ENCODE measurements around the gene ZDHHC19.

DNA sequence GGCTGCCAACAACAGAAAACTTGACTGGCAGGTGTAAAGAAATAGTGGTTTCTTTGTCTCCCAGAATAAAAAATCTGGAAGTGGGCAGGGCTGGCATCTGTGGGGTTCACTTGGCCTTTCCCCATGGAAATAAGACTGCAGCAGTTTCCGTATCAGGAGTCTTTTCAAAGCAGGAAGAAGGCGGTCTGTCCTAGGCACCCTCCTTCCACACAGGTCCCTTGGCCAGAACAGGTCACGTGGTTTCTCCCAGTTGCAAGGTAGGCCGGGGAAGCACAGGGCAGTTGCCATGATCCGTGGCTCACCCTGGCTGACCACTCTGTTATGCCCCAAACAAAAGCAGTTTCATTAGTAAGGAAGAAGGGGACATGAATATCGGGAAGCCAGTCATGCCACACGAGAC is 45.4 kb downstream of the ZDHHC19 start:
- TF ChIP-seq, protein P1, sequence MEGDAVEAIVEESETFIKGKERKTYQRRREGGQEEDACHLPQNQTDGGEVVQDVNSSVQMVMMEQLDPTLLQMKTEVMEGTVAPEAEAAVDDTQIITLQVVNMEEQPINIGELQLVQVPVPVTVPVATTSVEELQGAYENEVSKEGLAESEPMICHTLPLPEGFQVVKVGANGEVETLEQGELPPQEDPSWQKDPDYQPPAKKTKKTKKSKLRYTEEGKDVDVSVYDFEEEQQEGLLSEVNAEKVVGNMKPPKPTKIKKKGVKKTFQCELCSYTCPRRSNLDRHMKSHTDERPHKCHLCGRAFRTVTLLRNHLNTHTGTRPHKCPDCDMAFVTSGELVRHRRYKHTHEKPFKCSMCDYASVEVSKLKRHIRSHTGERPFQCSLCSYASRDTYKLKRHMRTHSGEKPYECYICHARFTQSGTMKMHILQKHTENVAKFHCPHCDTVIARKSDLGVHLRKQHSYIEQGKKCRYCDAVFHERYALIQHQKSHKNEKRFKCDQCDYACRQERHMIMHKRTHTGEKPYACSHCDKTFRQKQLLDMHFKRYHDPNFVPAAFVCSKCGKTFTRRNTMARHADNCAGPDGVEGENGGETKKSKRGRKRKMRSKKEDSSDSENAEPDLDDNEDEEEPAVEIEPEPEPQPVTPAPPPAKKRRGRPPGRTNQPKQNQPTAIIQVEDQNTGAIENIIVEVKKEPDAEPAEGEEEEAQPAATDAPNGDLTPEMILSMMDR (IDR thresholded peaks at IDR 0.05 in 4 of 5, conservative IDR thresholded peaks at IDR 0.05 in 1 of 5) = no peak
- no peak for TF ChIP-seq POLR2A (IDR thresholded peaks at IDR 0.05)
